NOMO-1 (cell line): ENCODE results near the gene ARAP3.

Source experiments
- DNase-seq, 2 experiments: peaks; one replicate each; lab custom pipeline; 2025; ENCODE audit not compliant: unreplicated experiment in 2 of 2; lab: John Stamatoyannopoulos, UW

The ARAP3 gene

GRCh38 chr5:141672841-141673813 is 8.9 kb downstream of the ARAP3 start:
- no peak for DNase-seq

GRCh38 chr5:141672071-141672840 is 9.8 kb downstream of the ARAP3 start:
- no peak for DNase-seq

GRCh38 chr5:141669520-141669919 is 12.5 kb downstream of the ARAP3 start:
- DNase-seq = no peak

GRCh38 chr5:141668601-141669265 is 13.3 kb downstream of the ARAP3 start:
- no peak for DNase-seq

GRCh38 chr5:141665995-141666940 is 15.8 kb downstream of the ARAP3 start:
- DNase-seq = no peak

- DNase-seq = peak; percentile 68 to 75
These were observed 17.1 kb downstream of the ARAP3 start for GRCh38 chr5:141664733-141665461.

GRCh38 chr5:141663506-141663905 is 18.5 kb downstream of the ARAP3 start:
- DNase-seq = no peak

- no peak for DNase-seq
These were observed 20.0 kb downstream of the ARAP3 start for GRCh38 chr5:141662028-141662427.

- DNase-seq = no peak
These were observed 24.0 kb downstream of the ARAP3 start for GRCh38 chr5:141657937-141658545.

GRCh38 chr5:141657404-141657803 is 24.6 kb downstream of the ARAP3 start:
- no peak for DNase-seq

- no peak for DNase-seq
These were observed 25.6 kb downstream of the ARAP3 start for GRCh38 chr5:141656396-141656795.

- no peak for DNase-seq
These were observed 27.0 kb downstream of the ARAP3 start for GRCh38 chr5:141655020-141655419.

GRCh38 chr5:141654298-141654697 is 27.7 kb downstream of the ARAP3 start:
- no peak for DNase-seq

- no peak for DNase-seq
These were observed 30.3 kb downstream of the ARAP3 start for GRCh38 chr5:141651728-141652105.

GRCh38 chr5:141650851-141651727 is 30.9 kb downstream of the ARAP3 start, which contains the start of gene FCHSD1:
Gene FCHSD1, minus strand, starts transcription at chr5:141651418. Its CDS starts 50 bp downstream, at chr5:141651368.
- DNase-seq = peak; percentile 64 to 70

GRCh38 chr5:141649972-141650371 is 32.1 kb downstream of the ARAP3 start:
- no peak for DNase-seq

- no peak for DNase-seq
These were observed 32.9 kb downstream of the ARAP3 start for GRCh38 chr5:141649056-141649688.
